ENCODE data around the gene QRICH2. TPM values are rescaled to one million over a fixed set of nuclear protein-coding genes. Genes with fewer than 3 reads are reported as not detected.
"Not testable (repeated sequence)": the region's sequence is repeated elsewhere in the genome, so short reads cannot be mapped to it uniquely, and the experiment has no call there.

The QRICH2 gene
- total and polyA plus RNA-seq, 11 donors, result 1.0 to 2.7 (median 1.6) TPM

DNA sequence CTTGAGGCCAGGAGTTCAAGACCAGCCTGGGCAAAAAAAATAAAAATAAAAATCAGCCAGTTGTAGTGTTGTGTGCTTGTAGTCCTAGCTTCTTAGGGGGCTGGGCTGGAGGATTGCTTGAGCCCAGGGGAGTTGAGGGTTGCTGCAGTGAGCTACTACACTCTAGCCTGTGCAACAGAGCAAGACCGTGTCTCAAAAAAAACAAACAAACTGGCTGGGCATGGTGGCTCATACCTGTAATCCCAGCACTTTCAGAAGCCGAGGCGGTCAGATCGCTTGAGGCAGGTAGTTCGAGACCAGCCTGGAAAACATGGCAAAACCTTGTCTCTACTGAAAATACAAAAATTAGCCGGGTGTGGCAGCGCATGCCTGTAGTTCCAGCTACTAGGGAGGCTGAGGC lies 47.9 kb downstream of the QRICH2 start:
- 93 to 98% (median 95%) methylated on average over 7 of the region's 7 CpGs for WGBS, 4 donors
- no peak overlapping the region for H3K4me3 ChIP-seq
- H3K4me1 ChIP-seq, result peaks cover 0 to 42% (median 11%) of the 10 kb centered on the region in 12 donors
- intact Hi-C loops (cut with DNase I), result no loop called here
- no peak overlapping the region for H3K27ac ChIP-seq
- H3K9me3 ChIP-seq, result no peaks in the 10 kb centered on the region
- ATAC-seq (no peak), DNase-seq (no peak)
- H3K27me3 ChIP-seq, result no peaks in the 10 kb centered on the region
- TF ChIP-seq CTCF (IDR thresholded peaks at IDR 0.05), result no peak
- no peak for TF ChIP-seq POLR2A (IDR thresholded peaks at IDR 0.05)
- no peaks in the 10 kb centered on the region for H3K36me3 ChIP-seq

GRCh38 chr17:76256430-76257050 lies 51.5 kb downstream of the QRICH2 start:
- not testable (repeated sequence) for H3K4me3 ChIP-seq

DNA sequence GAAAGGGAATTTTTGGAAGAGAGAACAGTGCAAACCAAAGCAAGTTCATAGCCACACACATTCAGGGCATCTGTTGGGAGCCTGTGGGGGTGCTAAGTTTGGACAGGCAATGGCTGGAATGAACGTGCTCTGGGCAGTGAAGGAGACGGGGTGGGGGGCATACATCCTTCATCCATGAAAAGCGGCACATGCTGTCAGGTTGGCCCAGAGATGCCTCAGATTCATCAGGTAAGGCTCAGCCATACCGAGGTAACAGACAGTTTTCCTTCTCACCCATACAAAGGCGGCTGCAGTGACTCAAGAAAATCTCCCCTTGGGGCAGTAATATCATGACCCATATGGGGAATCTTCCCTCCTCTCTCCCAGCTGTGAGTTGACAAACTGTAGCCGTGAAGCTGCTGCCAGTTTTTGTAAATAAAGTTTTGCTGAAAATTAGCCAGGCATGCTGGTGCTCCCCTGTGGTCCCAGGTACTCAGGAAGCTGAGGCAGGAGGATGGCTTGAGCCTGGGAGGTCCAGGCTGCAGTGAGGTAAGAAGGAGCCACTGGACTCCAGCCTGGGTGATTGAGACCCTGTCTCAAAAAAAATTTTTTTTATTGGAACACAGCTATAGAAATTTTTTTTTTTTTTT lies 52.2 kb downstream of the QRICH2 start:
- TF ChIP-seq CTCF (IDR thresholded peaks at IDR 0.05), result no peak
- 77 to 87% (median 84%) methylated on average over 6 of the region's 6 CpGs for WGBS, 4 donors
- ATAC-seq (no peak), DNase-seq (no peak)
- H3K4me1 ChIP-seq, result peaks cover 0 to 38% (median 9%) of the 10 kb centered on the region in 12 donors
- no peaks in the 10 kb centered on the region for H3K27me3 ChIP-seq
- intact Hi-C loops (cut with DNase I), result no loop called here
- H3K9me3 ChIP-seq, result no peaks in the 10 kb centered on the region
- no peaks in the 10 kb centered on the region for H3K36me3 ChIP-seq
- no peak overlapping the region for H3K4me3 ChIP-seq
- H3K27ac ChIP-seq, result peak overlapping the region in 1 of 12 donors; percentile 52

More at GRCh38 chr17:76256430-76257050, 51.5 kb downstream of the QRICH2 start:
- Histone ChIP-seq H3K27ac (peak overlapping the region in 1 of 12 donors; percentile 52), H3K4me1 (peaks cover 0 to 33% (median 9%) of the 10 kb centered on the region in 12 donors)
- ATAC-seq; H3K36me3 ChIP-seq; H3K27me3 ChIP-seq; intact Hi-C loops (cut with DNase I); H3K9me3 ChIP-seq: not testable (repeated sequence)
- peak in 1 of 5 donors; percentile 1 for DNase-seq
- WGBS, 4 donors, result 80 to 90% (median 82%) methylated on average over 19 of the region's 19 CpGs

DNA sequence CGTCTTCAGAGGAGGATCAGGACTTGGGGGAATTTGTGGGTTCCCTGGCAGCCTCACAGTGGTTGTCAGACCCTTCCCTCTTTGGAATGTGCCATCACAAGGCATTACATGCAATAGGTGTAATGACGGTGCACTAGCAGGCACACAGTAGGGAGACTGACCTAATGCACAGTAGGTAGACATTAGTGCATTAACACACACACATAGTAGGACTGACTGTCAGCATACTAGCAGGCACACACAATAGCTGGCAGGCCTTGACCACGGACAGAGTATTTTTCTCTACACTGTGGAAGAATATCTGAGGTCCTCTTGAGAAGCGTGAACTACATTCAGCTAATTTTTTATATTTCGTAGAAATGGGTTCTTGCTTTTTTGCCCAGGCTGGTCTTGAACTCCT lies 53.8 kb downstream of the QRICH2 start:
- ATAC-seq (no peak), DNase-seq (no peak)
- H3K36me3 ChIP-seq, result no peaks in the 10 kb centered on the region
- TF ChIP-seq CTCF (IDR thresholded peaks at IDR 0.05) (no peak), POLR2A (IDR thresholded peaks at IDR 0.05) (no peak)
- intact Hi-C loops (cut with DNase I), result no loop called here
- no peaks in the 10 kb centered on the region for H3K27me3 ChIP-seq
- H3K4me3 ChIP-seq, result no peak overlapping the region
- H3K27ac ChIP-seq, result no peak overlapping the region
- peaks cover 0 to 32% (median 7%) of the 10 kb centered on the region in 12 donors for H3K4me1 ChIP-seq
- H3K9me3 ChIP-seq, result no peaks in the 10 kb centered on the region
- WGBS, 4 donors, result 89 to 93% (median 92%) methylated on average over 5 of the region's 5 CpGs
